ENCODE results near the gene HSPA1B. TPM values are rescaled to one million over a fixed set of nuclear protein-coding genes. Genes with fewer than 3 reads are reported as not detected.

Gene HSPA1B
- total RNA-seq, 1 experiment from 2014 or later, result 85.1 TPM

DNA sequence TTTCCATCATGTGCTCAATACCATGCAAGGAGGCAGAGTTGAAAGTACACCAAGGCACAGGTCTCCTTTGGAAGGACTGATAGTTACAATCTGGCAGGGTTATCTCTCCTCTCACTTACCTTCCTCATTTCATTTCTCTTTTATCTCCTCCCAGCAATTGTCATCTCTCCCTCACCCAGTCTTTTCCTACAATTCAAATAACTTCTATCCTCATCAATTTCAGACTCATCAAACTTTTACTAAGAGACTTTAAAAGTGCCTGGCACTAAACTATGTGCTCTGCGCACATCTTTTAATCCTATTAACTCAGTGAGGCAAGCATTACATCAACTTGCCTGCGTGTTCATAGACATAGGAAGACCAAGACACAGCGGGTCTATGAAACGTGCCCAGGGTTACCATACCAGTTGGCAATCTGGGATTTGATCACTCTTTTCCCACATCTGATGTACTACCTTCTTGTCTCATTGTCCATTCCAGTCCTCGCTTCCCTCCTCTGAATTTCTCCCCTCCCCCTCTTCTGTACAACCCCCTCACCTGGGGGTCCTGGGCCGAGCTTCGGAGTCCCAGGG, 33.2 kb upstream of the HSPA1B start:
- H2AFZ ChIP-seq (ENCODE audit: low read length), result no peak overlapping the region
- H3K79me2 ChIP-seq (ENCODE audit: insufficient read depth, low read length), result peaks cover 2% of the 10 kb centered on the region; the same call in 1 of the 2 replicates
- peak overlapping the region; percentile 77 for H3K4me2 ChIP-seq (ENCODE audit: insufficient read depth, insufficient read length, low read length)
- peak overlapping the region; percentile 72 for H3K9ac ChIP-seq (ENCODE audit: extremely low read depth, insufficient read length, low read length)
- DNase-seq, result no peak
- no peak overlapping the region for H2BK120ac ChIP-seq (ENCODE audit: low read depth, low read length, poor library complexity, severe bottlenecking)
- H4K8ac ChIP-seq (replicated peaks; ENCODE audit: insufficient read length, low read depth, low read length), result no peak overlapping the region
- no peak overlapping the region for H2AK5ac ChIP-seq (ENCODE audit: insufficient read length, low read length)
- H3K4me1 ChIP-seq (ENCODE audit: insufficient read depth, low read length), result no peaks in the 10 kb centered on the region
- H3K23ac ChIP-seq (ENCODE audit: insufficient read length, low read depth, low read length), result no peak overlapping the region
- Mint-ChIP-seq H3K4me3 (peak overlapping the region; percentile 98), H3K36me3 (ENCODE audit: insufficient read depth in 1 of 3, low read depth in 3 of 3) (peaks cover 19 to 59% (median 50%) of the 10 kb centered on the region in 3 experiments), H3K27ac (peak overlapping the region in 2 of 3 experiments; percentile 10 to 63; a peak in 1 of 7 replicates), H3K4me1 (peaks cover 10% of the 10 kb centered on the region in 2 experiments), H3K27me3 (ENCODE audit: low read depth) (no peaks in the 10 kb centered on the region), H3K9me3 (no peaks in the 10 kb centered on the region)
- H3K56ac ChIP-seq (ENCODE audit: insufficient read length, low read depth, low read length), result no peak overlapping the region
- H4K91ac ChIP-seq (ENCODE audit: insufficient read length, low read depth, low read length), result no peak overlapping the region
- H3K27ac ChIP-seq (ENCODE audit: insufficient read length, low read depth, low read length), result no peak overlapping the region
- no peak overlapping the region for H3K4ac ChIP-seq (ENCODE audit: low read depth, low read length)
- no peak overlapping the region for H2BK20ac ChIP-seq (ENCODE audit: low read depth, low read length, poor library complexity, severe bottlenecking)
- H3K79me1 ChIP-seq (ENCODE audit: insufficient read depth, low read depth, low read length, poor library complexity, severe bottlenecking), result no peaks in the 10 kb centered on the region
- no peak overlapping the region for H3K18ac ChIP-seq (ENCODE audit: insufficient read length, low read depth, low read length)
- peaks cover 3% of the 10 kb centered on the region for H3K23me2 ChIP-seq (ENCODE audit: insufficient read length, low read depth, low read length, poor library complexity, severe bottlenecking)
- no peak overlapping the region for H3T11ph ChIP-seq (ENCODE audit: low read length)
- TF ChIP-seq, protein P1, sequence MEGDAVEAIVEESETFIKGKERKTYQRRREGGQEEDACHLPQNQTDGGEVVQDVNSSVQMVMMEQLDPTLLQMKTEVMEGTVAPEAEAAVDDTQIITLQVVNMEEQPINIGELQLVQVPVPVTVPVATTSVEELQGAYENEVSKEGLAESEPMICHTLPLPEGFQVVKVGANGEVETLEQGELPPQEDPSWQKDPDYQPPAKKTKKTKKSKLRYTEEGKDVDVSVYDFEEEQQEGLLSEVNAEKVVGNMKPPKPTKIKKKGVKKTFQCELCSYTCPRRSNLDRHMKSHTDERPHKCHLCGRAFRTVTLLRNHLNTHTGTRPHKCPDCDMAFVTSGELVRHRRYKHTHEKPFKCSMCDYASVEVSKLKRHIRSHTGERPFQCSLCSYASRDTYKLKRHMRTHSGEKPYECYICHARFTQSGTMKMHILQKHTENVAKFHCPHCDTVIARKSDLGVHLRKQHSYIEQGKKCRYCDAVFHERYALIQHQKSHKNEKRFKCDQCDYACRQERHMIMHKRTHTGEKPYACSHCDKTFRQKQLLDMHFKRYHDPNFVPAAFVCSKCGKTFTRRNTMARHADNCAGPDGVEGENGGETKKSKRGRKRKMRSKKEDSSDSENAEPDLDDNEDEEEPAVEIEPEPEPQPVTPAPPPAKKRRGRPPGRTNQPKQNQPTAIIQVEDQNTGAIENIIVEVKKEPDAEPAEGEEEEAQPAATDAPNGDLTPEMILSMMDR (conservative IDR thresholded peaks at IDR 0.05), result no peak
- H3K14ac ChIP-seq (ENCODE audit: insufficient read depth, low read length), result no peak overlapping the region
- H4K20me1 ChIP-seq (ENCODE audit: control insufficient read depth, insufficient read depth, insufficient read length), result no peaks in the 10 kb centered on the region
- H3K27me3 ChIP-seq (ENCODE audit: insufficient read depth, low read length), result no peaks in the 10 kb centered on the region
- WGBS (ENCODE audit: extremely low coverage, insufficient read length, low lambda C conversion rate), result no CpG with 5 or more reads among the region's 7 CpGs
- H2BK5ac ChIP-seq (ENCODE audit: insufficient read length, low read length), result no peak overlapping the region
- H3K9me3 ChIP-seq (ENCODE audit: control insufficient read depth, low read depth, low read length), result no peaks in the 10 kb centered on the region
- H2BK15ac ChIP-seq (ENCODE audit: low read depth, low read length), result no peak overlapping the region
- no peak overlapping the region for H4K5ac ChIP-seq (ENCODE audit: insufficient read length, low read depth, low read length)
- H2BK12ac ChIP-seq (ENCODE audit: insufficient read length, low read depth, low read length), result no peak overlapping the region

Data from H9 (cell line).